Suppressor macrophage treated with lipopolysaccharide for 4 hours (primary cell): ENCODE measurements around the gene FUCA1.
"Not testable (repeated sequence)": the region's sequence is repeated elsewhere in the genome, so short reads cannot be mapped to it uniquely, and the experiment has no call there.

ENCODE experiments used
- DNase-seq: peaks from one replicate; pipeline ENCODE4 v3.0.0-alpha.2; 2020

Gene FUCA1

GRCh38 chr1:23836037-23836436 is 32.1 kb downstream of the FUCA1 start:
- peak; percentile 51 for DNase-seq

- not testable (repeated sequence) for DNase-seq
Measured at GRCh38 chr1:23834156-23834555, 33.9 kb downstream of the FUCA1 start.

- DNase-seq, result no peak
Measured at GRCh38 chr1:23827717-23828116, 40.4 kb downstream of the FUCA1 start.

- DNase-seq, result not testable (repeated sequence)
Measured at GRCh38 chr1:23826590-23826989, 41.5 kb downstream of the FUCA1 start.

- no peak for DNase-seq
Measured at GRCh38 chr1:23825762-23826522, 42.1 kb downstream of the FUCA1 start.

GRCh38 chr1:23825076-23825761 is 42.9 kb downstream of the FUCA1 start, which contains the start of gene HMGCL:
Gene HMGCL (minus strand): TSS chr1:23825429. CDS start chr1:23825415, 14 bp downstream.
- peak; percentile 96 for DNase-seq

- DNase-seq, result no peak
Measured at GRCh38 chr1:23824711-23825075, 43.4 kb downstream of the FUCA1 start.

- no peak for DNase-seq
Measured at GRCh38 chr1:23823767-23824166, 44.3 kb downstream of the FUCA1 start.

GRCh38 chr1:23817633-23818032 is 50.5 kb downstream of the FUCA1 start:
- no peak for DNase-seq

GRCh38 chr1:23816906-23817305 is 51.2 kb downstream of the FUCA1 start:
- no peak for DNase-seq

GRCh38 chr1:23816361-23816760 is 51.7 kb downstream of the FUCA1 start:
- no peak for DNase-seq

- no peak for DNase-seq
Measured at GRCh38 chr1:23814016-23814415, 54.1 kb downstream of the FUCA1 start.

- DNase-seq, result peak; percentile 83
Measured at GRCh38 chr1:23810818-23811540, 57.1 kb downstream of the FUCA1 start.

- peak; percentile 91 for DNase-seq
Measured at GRCh38 chr1:23809751-23810171, 58.3 kb downstream of the FUCA1 start.

- DNase-seq, result no peak
Measured at GRCh38 chr1:23807453-23807852, 60.6 kb downstream of the FUCA1 start.

- DNase-seq, result no peak
Measured at GRCh38 chr1:23806280-23806679, 61.8 kb downstream of the FUCA1 start.

GRCh38 chr1:23805025-23805424 is 63.1 kb downstream of the FUCA1 start:
- no peak for DNase-seq

- peak; percentile 52 for DNase-seq
Measured at GRCh38 chr1:23804183-23804835, 63.8 kb downstream of the FUCA1 start.

- no peak for DNase-seq
Measured at GRCh38 chr1:23803674-23804073, 64.4 kb downstream of the FUCA1 start.

- DNase-seq, result not testable (repeated sequence)
Measured at GRCh38 chr1:23802809-23803342, 65.2 kb downstream of the FUCA1 start.

- no peak for DNase-seq
Measured at GRCh38 chr1:23801876-23802275, 66.2 kb downstream of the FUCA1 start.

GRCh38 chr1:23801338-23801748 is 66.7 kb downstream of the FUCA1 start:
- DNase-seq, result no peak
